Testis (tissue), 2 donors: ENCODE data around the gene FYTTD1.

Experiments used
- POLR2A ChIP-seq: fragments of 450-650 bp; IDR thresholded peaks from one replicate; pipeline ENCODE4 v1.6.1; 2017; ENCODE audit warnings: antibody characterized with exemption, mild to moderate bottlenecking, moderate library complexity
- TF ChIP-seq, protein P1 (sequence below), 3 experiments: fragments of 450-650 bp in 2 of 3; fragments of 200-600 bp in 1 of 3; sonication (generic) in 1 of 3; IDR thresholded peaks; one replicate each; pipeline ENCODE4 v1.5.1; 2016 to 2019; ENCODE audit warnings: antibody characterized with exemption in 3 of 3, mild to moderate bottlenecking in 2 of 3, moderate library complexity in 1 of 3

DNA sequence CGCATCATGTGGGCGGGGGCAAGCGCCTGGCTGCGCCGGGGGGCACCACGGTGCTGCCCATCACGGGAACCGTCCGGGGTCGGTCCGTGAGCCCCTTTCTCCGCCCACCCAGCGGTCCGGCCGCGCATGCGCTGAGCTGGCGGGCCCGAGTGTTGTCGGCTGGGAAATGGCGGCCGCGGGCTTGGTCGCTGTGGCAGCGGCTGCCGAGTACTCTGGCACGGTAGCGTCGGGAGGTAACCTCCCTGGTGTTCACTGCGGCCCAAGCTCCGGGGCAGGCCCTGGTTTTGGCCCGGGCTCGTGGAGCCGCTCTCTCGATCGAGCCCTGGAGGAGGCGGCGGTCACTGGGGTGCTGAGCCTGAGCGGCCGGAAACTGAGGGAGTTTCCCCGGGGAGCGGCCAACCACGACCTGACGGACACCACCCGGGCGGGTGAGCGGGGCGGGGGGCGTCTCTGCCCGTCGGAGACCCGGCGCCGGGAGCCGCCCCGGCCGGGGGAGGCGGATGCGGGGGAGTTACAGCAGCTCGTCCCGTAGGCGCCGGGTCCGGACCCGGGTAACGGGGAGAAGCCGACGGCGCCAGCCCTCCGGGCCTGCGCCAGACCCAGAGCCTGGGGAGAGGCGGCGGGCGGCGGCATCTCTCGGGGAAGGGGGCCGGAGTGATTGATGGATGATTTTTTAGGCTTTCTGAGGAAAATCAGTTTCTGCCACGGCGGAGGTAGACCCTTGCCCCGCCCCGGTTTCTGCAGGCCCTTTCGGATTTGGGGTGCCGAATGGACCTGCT, 41.6 kb downstream of the FYTTD1 start, which contains the start of gene LRCH3:
- TF ChIP-seq, protein P1, sequence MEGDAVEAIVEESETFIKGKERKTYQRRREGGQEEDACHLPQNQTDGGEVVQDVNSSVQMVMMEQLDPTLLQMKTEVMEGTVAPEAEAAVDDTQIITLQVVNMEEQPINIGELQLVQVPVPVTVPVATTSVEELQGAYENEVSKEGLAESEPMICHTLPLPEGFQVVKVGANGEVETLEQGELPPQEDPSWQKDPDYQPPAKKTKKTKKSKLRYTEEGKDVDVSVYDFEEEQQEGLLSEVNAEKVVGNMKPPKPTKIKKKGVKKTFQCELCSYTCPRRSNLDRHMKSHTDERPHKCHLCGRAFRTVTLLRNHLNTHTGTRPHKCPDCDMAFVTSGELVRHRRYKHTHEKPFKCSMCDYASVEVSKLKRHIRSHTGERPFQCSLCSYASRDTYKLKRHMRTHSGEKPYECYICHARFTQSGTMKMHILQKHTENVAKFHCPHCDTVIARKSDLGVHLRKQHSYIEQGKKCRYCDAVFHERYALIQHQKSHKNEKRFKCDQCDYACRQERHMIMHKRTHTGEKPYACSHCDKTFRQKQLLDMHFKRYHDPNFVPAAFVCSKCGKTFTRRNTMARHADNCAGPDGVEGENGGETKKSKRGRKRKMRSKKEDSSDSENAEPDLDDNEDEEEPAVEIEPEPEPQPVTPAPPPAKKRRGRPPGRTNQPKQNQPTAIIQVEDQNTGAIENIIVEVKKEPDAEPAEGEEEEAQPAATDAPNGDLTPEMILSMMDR (IDR thresholded peaks at IDR 0.05), result no peak
- TF ChIP-seq POLR2A, result no peak
